ENCODE data around the gene TRAF3.

The TRAF3 gene, protein sequence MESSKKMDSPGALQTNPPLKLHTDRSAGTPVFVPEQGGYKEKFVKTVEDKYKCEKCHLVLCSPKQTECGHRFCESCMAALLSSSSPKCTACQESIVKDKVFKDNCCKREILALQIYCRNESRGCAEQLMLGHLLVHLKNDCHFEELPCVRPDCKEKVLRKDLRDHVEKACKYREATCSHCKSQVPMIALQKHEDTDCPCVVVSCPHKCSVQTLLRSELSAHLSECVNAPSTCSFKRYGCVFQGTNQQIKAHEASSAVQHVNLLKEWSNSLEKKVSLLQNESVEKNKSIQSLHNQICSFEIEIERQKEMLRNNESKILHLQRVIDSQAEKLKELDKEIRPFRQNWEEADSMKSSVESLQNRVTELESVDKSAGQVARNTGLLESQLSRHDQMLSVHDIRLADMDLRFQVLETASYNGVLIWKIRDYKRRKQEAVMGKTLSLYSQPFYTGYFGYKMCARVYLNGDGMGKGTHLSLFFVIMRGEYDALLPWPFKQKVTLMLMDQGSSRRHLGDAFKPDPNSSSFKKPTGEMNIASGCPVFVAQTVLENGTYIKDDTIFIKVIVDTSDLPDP

DNA sequence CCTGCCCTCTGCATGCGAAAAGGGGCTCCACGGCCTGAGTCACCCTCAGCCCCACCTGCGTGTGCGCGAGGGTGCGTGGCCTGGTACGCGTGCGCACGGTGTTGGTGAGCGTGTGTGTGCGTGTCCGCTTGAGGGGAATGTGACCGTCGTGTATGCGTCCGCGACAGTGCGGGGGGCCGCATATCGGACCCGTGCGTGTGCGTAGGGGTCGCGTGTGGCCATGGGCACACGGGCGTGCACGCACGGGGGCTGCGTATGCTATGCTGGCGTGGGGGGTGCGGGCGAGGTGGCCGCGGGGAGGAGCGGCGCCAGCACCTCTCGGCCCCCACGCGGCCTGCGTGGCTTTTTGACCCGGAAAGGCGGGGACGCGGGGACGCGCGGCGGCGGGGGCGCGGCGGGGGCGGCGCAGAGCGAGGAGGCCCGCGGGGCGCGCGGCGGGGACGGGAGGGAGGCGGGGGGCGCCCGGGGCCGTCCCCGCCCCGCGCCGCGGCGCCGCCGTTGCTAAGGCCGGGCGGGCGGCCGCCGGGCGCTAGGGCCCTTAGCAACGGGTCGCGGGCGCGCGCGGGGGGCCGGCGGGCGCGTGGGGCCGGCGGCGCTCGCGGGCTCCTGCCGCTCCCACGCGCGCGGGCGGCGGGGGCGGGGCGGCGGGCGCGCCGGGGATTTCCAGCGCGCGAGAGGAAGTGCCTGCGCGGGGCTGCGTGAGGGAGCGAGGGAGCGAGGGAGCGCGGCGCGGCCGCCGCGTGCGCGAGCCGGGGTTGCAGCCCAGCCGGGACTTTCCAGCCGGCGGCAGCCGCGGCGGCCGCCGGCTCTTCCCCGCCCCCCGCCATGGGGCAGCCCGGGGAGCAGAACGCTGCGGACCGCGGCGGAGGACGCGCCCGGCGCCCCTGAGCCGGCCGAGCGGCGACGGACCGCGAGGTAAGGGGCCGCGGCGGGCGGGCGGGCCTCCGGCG is at the start of gene TRAF3:
TSS of gene TRAF3 (plus strand) at position 689 of the 950 bp plus-strand sequence. CDS start 92,753 bp downstream, outside the sequence.
- no peak for FAIRE-seq
- DNase-seq (ENCODE audit: low spot score): peak; percentile 75

DNA sequence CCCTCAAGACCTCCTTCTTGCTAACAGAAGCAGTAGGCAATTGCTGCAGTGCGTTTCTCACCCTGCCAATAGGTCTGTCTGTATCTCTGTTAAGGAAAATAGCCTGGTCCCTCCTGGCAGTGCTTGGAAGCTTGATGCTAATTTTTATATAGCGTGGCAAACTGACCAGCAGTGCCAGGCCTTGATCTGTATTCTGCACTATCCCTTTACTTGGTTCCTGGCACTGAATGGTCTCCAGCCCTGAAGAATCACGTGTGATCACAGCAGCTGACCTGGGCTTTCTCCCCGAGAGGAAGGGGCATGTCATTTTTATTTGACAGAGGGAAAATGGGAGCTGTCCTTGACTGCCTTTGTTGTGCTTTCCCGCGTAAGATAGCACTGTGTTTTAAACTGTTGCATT is 48.7 kb upstream of the TRAF3 start:
- FAIRE-seq: no peak
- DNase-seq (ENCODE audit: low spot score): no peak

DNA sequence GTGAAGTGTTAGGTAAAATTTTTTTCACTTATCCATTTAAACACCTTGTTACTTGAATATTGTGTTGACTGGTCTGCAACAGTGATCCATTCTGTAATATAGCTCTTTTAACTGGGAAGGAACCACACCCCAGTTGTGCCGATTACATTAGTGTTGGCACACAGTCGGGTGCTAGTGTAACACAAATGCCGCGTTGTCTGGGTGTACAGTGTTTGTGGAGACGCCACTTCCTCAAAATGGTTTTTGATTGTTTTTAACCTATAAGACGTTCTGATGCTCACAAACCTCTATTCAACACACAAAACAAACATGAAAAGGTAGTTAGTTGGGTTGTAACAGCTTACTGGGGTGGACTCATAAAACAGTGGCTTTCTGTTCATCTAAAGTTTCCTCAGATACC is 48.0 kb upstream of the TRAF3 start:
- DNase-seq (ENCODE audit: low spot score): no peak
- no peak for FAIRE-seq

DNA sequence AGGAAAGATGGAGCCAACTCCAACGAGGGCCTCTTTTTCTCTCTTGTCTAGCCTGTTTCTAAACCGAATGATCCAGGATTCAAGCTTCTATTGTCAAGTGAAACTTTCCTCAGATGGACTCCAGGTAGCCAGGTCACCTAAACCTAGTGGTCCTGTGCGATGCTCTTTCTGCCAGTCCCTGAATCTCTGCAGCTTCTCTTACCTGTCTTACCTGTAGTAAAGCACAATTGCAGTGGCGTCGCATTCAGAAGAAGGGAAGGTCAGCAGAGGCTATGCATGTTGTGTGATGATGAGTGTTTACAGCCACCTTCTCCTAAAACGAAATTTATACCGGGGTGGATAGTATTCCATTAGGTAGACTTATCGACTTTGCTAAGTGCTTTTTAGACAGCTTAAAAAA is 47.4 kb upstream of the TRAF3 start:
- DNase-seq (ENCODE audit: low spot score) (no peak), FAIRE-seq (no peak)

DNA sequence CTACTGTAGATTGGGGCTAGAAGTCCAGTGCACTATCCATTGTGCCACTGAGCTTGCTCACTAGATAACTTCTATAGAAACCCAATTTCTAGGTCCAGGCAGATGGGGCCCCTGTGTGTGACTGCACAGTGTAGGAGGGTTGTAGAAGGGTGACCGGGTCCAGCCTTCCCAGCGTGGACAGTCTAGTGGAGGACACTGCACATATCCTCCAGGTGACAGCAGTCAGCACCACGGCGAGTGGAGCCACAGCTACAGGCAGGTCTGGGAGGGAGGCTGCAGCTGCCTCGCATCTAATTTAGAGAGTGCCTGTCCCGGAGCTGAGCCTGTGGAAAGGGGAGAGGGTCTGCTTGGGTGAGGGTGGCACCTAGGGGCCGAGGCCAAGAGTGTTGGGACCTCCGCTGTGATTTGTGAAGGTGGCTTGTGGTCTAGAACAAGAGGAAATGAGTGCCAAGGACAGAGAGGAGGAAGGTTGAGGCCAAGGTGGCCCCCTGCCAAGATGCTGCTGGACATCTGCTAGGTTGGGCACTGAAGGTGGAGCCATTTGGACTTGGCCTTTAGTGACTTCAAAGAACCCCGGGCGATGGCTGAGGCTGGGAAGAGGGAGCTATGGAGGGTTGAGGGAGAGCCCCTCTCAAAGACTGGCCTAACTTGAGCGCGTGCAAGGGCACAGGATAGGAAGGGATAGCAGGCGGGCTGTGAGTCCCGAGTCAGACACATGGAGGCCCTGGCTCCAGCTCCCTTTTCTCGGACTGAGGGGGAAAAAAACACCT is 46.0 kb upstream of the TRAF3 start:
- no peak for DNase-seq (ENCODE audit: low spot score)
- no peak for FAIRE-seq

DNA sequence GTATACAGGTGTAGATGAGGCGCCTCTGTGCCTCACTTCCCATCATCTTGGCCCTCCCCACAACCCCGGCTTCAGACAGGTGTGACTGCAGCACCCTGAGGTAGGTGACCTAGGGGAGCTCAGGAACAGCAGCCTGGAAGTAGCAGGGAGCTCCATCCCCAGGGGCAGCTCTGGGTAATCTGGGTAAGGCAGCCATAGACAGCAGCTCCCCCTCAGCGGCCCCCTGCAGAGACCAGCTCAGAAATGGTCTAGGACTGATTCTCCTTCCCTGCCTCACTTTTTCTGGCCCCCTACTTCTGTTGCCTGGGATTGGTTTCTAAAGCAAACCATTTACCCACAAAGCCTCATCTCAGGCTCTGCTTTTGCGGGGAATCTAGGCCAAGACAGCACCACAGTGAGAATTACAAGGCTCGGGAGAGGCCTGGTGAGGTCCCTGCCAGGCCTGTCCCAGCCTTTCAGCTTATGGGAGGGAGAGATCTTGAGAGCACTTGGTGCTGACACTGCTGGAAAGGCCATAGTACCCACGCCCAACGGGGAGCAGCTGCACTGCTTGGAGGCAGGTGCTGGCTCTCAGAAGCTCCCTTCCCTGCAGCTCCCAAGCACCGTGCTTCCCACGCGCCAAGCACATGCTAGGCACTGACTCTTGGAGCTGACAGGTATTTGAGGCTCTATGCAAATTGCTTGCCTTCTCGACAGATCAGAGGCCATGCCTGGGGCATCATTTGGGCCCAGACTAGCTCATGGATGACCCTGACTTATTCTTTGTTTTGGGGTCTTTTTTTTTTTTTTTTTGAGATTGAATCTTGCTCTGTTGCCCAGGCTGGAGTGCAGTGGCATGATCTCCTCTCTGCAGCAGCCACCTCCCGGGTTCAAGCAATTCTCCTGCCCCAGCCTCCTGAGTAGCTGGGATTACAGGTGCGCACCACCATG is 45.1 kb upstream of the TRAF3 start:
- FAIRE-seq: no peak
- no peak for DNase-seq (ENCODE audit: low spot score)

DNA sequence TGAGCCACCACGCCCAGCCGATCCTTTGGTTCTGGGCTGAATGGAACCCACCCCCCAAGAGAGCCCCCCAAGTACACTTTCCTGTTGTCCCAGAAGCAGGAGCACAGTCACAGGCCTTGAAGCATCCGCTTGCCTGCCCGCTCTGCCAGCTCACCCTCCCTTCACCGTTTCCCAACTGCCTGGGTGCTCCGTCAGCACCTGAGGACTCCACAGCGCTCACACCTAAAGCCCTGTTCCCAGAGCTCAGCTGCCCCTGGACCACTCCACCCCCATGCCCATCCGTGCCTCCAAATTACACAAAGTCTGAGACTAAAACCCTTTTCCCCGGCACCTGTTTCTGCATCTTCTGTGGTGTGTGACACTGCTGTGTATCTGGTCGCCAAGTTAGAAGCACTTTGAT is 44.3 kb upstream of the TRAF3 start:
- FAIRE-seq: no peak
- DNase-seq (ENCODE audit: low spot score): no peak

DNA sequence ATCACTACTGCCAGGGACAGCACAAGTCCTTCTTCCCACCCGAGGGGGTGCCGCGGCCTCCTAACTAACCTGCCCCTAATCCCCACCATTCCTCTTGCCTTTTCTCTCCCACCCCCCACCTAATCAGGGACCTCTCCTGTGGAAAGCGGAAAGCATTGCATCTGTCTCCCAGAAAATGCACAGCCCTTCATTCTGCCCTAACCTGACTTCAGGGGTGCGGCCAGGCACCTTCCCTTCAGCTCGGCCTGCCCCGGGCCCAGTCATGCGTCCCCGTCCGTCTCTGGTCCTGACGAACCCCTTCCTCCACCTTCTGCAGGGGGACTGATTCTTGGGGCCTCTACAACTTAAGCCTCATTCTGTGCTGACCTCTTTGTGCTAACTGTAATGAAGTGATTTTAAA is 43.9 kb upstream of the TRAF3 start:
- FAIRE-seq (no peak), DNase-seq (ENCODE audit: low spot score) (no peak)

DNA sequence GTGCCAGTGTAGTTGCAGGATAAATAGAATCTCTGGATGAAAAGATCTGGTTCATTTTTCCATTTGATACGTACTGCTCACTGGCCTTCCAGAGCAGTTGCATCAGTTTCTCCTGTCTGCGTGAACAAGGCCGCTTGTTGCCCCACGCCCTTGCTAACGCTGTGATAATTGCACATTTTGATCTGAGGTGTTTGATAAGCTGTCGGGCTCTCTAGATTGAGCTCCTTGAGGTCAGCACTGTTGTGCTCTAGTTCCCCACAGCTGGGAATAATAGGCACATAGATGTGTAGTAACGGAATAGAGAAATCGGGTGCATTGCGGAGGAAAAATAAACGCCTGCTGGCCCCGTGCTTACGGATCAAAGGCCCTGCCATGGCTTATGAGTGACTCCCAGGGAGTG is 42.8 kb upstream of the TRAF3 start:
- no peak for FAIRE-seq
- DNase-seq (ENCODE audit: low spot score): no peak

DNA sequence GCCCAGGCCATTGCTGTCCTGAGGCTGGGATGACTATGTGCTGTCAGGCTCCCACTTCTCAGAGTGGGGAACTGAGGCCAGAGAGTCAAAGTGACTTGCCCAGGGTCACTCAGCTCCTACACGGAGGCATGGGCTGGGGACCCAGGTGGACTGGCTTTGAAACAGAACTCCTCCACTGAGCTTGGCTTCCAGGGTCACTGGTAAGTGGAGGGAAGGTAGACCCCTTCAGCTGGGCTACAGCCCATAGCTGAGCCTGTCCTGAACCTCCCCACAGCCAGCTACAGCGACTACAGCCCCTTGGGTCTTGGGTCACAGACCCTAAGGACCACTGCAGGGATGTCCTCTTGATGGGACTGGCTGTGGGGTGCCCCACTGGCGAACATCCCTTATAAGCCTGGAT is 40.3 kb upstream of the TRAF3 start:
- DNase-seq (ENCODE audit: low spot score) (no peak), FAIRE-seq (no peak)

DNA sequence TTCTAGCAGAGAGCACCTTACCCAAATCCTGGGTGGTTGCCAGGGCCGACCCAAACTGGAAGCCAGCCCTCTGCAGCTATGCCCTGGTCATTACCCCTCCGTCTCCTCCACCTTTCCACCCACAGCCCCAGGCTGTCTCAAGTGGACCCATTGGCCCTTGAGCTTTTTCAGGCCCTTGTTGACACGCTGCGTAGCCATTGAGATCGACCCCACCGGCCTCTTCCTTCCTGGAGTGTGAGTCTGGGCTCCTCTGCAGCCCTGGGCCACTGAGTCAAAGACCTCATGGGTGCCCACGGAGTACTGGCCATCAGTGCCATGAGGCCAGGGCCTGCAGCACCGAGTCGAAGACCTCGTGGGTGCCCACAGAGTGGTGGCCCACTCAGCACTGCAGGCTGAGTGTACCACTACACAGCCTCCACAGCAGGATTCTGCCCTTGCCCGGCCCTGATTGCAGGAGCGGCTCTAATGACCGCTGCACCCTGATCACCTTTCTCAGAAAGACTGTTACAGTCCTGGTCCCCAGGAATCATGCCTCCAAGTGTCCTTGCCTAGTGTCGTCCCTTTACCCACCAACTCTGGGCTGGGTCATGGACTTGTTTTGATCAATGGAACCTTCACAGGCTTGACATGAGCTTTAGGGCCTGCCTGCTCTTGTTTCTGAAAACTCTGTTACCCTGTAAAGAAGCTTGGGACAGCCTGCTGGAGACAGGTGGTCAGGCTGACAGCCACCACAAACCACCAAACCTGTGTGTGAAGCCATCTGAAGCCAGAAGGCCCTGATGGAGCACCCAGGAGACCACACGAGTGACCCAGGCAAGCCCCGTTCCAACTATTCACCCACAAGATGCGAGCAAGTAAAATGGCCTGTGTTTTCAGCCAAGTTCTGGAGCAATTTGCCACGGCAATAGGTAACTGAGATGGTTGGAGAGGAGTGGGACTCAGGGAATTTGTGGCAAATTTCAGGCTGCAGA is 39.6 kb upstream of the TRAF3 start:
- FAIRE-seq: no peak

DNA sequence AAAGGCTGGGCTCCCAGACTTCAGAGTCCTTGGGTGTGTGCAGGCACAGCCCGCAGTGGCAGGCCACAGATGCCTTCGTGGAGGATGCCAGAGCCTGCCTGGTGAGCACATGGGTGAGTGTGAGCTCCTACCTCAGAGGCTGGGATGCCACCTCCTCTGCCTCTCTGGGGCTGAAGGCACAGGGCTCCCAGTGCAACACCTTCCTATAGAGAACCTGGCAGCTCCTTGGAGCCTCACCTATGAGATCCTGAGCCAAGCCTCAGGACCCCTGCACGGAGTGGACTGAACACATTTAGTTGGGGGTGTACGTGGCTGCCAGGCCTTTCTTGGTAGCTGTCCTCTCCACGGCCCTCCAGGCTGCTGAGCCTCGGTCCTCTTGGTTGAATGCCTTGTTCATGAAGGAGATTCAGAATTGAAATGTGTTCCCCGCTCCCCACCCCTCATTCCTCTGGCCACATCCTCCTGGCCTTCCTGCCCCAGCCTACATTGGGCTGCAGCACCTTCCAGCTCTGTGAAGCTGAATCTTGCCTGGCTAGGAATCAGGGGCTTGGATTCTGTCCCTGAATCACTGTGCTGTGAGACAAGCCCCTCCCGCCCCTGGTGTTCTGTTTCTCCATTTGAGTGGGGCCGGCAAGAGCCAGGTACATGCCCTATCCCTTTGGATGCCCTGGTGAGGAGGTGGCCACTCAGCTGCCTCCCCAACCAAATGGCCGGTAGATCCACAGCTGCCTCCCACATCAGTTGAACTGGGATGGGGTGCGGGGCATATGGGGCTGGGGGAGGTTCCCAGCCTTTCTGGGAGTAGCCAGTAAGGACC is 38.7 kb upstream of the TRAF3 start:
- FAIRE-seq (no peak), DNase-seq (ENCODE audit: low spot score) (no peak)

More for the DNA sequence above, 39.6 kb upstream of the TRAF3 start:
- no peak for DNase-seq (ENCODE audit: low spot score)

DNA sequence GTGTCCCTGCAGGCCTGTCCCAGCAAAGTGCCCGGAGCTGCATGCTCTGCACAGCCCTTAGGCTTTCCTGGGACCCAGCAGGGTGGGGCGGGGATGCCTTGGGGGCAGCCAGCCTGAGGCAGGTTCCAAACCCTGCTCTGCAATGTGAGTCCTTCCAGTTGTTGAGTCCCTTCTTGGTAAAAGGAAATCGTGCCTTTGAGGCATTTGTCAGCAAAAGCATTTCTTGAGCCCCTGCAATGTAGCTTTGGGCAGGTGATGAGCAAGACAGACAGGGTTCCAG is 38.1 kb upstream of the TRAF3 start:
- FAIRE-seq (no peak), DNase-seq (ENCODE audit: low spot score) (no peak)

DNA sequence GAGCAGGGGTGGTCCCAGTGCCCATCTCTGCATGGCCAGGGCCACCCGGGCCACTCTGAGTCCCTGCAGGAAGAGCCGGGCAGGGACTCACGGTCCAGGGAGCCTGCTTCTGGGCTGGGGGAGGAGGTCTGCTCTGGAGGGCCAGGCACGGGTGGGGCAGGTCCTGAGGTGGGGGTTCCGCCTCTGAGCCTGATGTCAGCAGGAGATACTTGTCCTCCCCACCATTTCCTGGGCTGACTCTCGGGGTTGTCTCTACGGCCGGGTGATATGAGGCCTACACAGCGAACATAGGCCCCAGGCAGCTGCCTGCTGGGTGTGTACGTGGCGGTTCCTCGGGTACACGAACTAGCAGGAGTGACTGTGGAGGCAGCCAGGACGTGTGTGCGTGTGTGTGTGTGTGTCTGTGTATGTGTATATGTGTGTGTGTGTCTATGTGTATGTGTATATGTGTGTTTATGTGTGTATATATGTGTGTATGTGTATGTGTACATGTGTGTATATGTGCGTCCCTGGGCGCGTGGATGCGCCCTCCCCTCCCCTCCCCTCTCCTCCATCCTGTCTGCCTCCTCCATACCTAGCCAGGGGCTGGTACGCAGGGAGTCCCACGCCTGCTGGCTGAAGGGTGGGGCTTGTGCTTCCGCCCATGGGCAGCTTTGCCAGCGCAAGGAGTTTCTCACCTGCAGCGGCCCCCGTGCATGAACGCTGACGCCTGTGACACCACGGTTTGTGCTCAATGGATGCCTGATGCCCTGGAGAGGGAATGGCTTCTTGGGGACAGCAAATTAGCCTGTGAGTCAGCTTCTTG is 30.4 kb upstream of the TRAF3 start:
- FAIRE-seq (no peak), DNase-seq (ENCODE audit: low spot score) (no peak)

DNA sequence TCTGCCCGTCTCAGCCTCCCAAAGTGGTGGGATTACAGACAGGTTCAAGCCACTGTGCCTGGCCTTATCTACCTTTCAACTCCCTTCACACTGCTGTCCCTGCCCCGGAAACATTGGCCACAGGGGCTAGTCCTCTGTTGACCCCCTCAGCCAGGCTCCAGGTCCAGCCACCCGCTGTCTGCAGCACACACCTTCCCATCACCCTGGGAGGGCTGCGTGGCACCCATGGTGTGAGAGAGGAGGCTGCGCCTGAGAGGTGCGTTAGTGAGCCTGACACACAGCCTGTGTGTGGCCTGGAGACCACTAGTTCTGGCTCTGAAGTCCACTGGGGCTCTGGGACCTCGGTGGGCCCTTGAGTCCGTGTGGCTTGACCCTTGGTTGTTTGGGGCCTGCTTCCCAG is 28.4 kb upstream of the TRAF3 start:
- no peak for DNase-seq (ENCODE audit: low spot score)
- no peak for FAIRE-seq

DNA sequence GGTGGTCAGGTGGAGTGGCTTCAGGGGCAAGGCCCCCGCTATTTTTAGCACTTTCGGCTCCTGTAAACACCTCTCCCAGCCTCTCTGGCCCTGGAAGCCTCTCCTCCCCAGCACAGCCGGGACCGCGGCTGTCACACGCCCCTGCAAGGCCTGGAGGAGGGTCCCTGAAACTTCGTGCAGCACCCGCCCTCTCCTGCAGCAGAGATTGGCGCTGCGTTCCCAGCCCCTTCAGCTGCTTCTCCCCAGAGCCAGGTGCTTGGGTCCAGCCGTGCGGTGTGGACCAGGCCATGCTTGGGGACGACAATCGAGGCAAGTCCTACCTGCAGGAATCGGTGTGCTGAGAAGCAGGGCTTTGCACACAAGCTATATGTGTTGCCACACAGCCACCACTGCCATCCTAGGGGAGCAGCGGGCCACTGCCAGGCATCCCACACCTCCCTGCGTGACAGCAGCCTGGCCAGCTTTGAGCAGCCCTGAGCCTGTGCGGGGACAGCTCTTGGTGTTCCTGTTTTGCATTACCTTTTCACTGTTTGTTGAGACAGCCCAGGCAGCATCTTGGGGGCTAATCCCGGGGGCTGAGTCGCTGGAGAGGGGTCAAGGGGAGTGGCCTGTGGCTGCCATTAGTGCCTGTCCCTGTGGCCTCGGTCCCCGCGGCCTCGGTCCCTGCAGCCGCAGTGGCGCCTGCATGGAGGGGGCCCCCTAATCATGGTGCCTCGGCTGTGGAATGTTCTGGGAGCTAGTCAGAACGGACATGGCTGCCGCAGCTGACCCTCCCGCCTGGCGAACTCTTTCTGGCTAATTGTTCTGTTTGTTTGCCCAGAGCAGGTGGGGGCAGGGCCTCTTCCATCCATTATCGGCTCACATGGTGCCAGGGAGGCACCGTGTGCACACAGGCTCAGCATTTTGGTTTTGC is 27.6 kb upstream of the TRAF3 start:
- DNase-seq (ENCODE audit: low spot score) (no peak), FAIRE-seq (no peak)

DNA sequence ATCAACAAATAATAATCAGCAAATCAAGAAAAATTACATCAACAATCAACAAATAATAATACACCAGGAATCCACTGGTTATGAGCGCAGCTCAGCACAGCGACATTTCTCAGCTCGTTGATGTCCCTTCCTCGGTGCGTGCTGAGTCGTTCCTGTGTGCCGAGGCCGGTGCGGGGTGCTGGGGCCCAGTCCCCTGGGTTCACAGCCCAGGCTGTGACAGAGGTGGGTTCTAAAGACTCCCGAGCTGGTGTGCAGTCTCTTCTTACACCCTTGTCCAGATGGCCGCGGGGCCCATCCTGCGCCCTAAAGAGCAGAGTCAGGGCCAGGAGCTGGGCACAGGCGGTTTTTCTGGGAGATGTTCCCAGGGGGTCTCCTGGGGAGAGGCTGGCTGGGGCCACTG is 26.9 kb upstream of the TRAF3 start:
- DNase-seq (ENCODE audit: low spot score): no peak
- no peak for FAIRE-seq
